ENCODE data around the gene MAFF.
A peak's percentile ranks its signal among the peaks of the same experiment; 100 is the strongest.

MAFF gene

DNA sequence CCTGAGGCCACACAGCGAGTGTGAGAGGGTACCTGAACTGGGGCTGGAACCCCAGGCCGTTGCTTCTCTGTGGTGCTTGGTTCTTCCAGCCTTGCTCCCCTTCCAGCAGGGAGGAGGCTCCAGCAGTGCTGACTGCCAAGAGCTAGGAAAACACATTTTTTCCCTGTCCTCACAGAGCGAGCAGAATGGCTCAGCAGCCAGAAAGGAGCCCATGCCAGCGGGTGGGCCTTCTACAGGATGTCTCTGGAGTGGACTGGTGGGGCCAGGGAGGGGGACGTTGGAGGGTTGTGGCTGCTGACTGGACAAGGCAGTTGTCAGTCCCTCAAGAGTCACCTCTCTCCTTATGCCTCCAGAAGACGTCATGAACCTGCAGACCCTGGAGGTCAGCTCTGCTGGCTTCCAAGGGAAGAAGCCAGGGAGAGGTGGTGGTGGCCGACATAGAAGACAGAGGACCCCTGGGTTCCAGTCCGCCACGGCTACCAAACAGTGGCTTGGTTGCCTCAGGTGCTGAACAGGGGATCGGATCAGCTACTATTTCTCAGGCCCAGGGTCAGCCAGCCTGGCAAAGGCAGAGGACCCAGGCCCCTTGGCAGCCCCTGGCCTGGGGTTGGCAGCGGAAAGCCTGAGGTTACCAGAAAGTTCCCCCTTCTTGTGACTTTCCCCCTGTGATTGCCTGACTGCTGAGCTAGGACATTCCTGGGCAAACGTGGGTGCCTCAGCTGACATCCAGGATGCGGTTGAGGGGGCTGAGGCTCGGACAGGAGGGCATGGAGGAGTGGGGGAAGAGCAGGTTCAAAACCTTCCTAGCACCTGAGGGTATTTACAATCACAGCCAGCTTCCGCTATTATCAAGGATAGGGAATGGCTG is 3.7 kb downstream of the MAFF start:
- no peak for DNase-seq

DNA sequence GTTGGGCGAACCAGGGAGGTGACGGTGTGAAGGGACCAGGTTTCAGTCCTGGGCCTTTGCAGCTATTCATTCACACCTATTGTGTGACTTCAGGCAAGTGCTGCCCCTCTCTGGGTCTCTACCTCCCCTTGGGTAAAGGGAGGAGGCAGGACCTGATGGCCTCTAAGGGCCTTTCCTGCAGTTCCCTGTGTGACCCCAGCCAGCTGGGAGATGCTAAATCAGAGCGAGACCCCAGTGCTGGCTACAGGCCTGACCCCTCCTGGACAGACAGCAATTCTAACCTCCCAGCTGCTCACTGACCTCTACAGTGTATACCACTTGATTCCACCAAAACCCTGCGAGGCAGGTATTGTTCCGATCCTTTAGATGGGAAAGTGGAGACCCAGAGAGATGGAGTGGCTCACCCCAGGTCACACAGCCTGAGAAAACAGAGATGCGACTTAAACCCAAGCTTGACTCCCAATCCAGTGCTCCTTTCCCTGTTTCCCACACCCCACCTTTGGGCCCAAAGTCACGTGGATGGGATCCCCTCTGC is 6.2 kb downstream of the MAFF start:
- no peak for DNase-seq

DNA sequence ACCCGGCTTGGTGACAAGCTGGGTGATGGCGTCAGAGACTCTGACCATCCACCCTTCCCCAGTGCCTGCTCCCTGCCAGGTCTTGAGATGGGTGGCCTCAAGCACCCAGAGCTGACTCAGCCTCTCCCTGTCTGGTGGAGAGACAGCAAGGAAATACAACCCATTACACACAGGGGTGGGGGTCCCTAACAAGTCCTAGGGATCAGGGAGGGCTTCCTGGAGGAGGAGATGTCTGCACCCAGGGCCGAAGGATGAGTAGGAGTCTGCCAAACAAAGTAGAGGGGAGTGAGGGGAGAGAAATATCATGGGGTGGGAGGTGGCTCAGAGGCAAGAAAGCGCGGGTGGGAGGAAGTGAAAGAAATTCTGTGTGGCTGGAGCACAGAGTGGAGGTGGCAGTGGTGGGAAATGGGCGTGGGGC is 6.8 kb downstream of the MAFF start:
- DNase-seq: no peak

DNA sequence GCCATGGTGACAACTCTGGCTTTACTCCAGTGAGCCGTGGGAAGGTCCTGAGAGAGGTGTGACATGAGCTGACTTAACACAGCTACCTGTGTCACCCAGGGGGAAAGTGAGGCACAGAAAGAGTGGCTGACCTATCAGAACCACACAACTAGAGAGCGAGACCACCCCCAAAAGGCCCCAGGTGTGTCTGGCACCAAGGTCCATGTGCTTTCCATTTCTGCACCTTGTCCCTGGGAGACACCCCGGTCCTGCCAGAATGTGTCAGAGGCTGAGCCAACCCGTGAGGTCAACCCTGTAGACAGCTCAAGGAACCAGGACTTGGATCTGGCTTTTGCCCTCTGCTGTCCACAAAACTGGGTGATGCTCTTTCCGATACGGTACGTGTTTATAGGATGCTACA is 9.8 kb downstream of the MAFF start:
- DNase-seq: no peak

DNA sequence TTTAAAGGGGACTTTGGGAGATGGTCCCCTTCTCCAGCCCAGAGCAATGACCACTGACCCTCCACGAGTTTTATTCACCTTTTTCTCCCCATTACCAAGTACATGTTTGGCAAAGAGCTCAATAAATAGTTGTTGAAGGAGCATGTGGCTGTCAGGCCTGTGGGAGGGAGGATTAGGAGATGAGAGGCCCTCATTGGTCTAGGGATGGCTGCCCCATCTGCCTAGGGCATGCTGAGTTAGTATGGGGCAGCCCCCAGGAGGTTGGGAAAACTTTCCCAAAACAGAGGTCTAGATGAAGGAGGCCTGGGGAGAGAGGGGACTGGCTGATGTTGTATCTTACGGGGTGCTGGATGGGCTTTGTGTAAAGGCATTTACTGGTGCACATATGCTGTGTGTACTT is 10.6 kb downstream of the MAFF start:
- no peak for DNase-seq

DNA sequence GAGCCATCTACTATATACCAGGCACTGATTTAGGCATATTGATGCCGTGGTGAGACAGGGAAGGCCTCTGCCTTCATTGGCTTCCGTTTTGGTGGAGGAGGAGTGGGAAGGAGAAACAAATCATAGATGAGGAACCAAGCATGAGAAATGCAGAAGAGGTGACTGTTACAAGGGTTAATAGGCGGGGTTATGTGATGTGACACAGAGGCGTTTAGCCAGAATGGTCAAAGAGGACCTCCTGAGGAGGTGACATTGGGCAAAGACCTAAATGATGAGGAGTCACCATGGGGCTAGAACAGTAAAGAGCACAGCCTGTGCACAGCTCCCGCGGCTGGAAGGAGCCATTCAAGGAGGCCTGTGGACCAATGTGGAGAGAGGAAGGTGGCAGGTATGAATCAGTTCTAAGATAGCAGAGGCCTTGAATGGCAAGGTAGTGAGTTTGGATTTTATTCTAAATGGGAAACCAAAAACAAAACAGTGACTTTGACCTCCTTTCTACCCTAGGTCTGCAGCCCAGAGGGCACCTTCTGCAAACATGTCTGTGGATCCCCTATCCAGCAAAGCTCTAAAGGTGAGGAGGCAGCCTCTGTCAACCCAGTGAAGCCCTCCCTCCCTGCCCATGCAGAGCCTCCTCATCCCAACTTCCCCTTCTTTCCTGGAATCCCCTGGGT is 11.7 kb downstream of the MAFF start:
- DNase-seq: peak; percentile 11

DNA sequence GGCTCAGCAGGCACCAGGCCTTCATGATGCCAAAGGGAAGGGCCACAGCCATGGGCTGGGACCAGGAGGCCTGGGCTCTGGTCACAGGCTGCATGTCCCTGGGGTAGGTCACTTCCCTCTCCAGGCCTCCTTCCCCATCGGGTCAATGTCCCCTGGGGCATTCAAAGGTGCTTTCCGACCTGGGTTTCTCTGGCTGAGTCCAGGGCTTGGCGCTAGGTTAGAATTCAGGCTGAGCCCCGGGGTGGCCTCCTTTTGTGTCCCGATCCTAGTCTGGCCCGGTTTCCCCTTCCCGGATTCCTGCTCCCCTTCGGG is 12.2 kb downstream of the MAFF start:
- no peak for DNase-seq

DNA sequence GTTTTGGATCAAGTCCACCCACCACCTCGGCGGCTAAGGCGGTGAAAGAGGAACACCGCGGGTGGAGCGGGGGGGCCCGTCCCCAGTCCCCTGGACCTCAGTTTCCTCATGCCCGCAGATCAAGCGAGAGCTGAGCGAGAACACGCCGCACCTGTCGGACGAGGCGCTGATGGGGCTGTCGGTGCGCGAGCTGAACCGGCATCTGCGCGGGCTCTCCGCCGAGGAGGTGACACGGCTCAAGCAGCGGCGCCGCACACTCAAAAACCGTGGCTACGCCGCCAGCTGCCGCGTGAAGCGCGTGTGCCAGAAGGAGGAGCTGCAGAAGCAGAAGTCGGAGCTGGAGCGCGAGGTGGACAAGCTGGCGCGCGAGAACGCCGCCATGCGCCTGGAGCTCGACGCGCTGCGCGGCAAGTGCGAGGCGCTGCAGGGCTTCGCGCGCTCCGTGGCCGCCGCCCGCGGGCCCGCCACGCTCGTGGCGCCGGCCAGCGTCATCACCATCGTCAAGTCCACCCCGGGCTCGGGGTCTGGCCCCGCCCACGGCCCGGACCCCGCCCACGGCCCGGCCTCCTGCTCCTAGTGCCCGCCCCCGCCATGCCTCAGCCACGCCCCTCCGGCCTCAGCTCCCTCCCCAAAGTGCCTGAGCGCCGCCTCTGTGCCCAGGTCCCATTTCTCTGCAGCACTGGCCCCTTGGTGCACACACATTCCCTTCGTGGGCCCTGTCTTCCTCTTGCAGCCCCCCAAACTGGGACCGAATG is 12.7 kb downstream of the MAFF start:
- DNase-seq: peak; percentile 79

DNA sequence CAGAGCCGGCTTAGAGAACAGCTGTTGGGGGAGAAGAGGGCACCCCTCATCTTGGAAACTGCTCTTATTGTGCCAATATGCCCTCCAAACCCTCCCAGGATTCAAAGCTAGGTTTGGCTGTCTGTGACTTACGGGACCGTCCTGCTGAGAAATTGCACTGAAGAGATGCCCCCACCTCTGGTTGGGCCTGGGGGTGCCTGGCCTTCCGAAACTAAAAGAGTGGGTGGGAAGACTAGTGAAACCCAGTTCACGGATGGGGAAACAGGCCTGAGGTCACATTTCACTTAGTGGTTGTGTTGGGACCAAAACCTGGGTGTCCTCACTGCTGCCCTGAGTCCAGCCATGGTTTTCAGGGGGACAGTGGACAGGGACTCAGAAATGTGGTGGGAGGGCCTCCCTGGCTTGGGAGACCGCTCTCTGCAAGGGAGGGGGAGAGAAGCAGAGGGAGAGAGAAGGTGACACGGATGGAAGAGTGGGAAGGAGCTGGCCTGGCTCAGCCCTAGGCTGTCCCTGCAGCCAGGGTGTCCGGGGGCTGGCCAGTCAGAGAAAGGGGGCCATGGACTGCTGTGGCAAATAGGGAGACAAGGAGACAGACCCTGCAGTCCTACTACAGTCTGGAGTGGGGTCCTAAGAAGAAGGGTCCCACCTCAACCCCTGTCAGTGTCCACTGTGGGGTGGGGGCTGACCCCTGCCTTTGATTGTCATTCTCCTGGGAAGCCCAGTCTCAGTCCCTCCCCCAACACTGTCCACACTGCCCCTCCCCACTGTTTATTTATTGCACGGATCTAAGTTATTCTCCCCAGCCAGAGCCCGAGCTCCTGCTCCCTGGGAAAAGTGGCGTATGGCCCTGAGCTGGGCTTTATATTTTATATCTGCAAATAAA is 13.6 kb downstream of the MAFF start:
- DNase-seq: no peak

DNA sequence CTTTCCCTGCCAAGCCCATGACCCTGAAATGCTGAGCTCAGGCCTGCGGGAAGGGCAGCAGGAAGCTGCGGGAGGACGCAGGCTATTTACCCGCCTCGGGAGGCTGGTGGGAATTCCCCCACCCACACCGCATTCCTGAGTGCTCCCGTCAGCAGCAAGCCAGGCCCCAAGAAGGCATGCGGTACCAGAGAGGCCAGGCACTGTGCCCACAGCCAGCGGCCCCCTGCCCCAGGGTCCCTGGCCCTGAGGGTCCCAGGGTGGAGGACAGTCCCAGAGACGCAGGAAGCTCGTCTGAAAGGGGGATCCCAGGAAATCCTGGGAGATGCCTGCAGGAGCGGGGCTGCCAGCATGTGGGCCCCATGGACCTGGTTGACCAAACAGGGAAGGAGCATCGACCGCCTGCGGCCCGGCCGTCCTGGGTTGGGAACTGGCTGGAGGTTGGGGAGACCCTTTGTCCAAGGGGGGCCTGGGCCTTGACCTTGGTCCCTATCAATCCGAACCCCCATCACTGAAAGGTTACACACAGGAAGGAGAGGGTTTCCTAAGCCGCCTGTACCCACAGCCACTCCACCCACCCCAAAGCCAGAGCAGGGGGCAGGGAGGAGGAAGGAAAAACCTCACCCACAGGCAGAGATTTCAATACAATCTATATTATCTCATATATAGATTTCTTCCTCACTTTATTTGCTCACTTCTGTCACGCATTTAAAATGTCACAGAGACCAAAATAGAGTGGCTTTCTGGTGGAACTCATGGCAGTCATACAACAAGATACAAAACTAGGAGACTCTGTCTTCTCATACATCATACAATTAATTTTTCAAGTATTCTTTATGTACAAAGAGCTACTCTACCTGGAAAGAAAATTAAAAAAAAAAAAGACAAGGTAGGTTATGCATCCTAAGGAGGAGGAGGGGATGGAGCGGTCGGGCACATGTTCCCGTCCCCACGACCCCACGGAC is 17.1 kb downstream of the MAFF start:
- peak; percentile 69 for DNase-seq

DNA sequence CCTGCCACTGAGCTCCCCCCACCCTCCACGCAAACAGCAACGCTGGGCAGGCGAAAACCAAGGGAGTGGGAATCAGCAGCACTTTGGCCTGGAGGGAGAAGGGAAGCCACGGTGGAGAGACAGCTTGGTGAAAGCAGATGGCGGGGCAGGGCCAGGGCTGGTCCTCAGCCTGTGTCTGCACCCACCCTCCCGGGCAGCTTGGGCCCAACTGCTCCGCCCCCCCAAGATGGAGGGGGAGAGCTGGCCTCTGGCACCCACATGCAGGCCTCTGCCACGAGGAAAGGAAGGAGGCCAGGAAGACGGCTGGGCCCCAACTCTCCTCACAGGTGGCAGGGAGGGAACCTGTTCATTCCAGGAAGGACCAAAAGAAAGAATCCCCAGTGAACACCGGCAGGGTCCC is 17.8 kb downstream of the MAFF start:
- DNase-seq: peak; percentile 48

DNA sequence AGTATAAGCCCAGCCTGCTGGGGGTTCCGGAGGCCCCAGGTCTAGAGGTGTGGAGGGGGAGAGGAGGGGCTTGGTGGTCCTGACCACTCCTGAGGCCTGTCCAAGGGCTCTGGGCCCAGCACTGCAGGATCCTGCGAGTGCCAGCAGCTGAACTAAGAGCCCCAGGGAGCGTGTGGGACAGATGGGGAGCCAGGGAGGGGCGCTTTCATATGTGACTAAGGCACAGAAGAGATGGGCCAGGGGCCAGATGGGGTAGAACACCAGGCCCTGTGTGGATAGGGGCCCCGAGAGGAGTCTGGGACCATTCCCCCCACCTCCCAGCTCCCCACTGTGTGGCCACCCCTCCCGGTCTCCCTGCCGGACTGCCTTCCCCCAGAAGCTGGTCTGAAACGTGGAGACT is 18.4 kb downstream of the MAFF start:
- no peak for DNase-seq

DNA sequence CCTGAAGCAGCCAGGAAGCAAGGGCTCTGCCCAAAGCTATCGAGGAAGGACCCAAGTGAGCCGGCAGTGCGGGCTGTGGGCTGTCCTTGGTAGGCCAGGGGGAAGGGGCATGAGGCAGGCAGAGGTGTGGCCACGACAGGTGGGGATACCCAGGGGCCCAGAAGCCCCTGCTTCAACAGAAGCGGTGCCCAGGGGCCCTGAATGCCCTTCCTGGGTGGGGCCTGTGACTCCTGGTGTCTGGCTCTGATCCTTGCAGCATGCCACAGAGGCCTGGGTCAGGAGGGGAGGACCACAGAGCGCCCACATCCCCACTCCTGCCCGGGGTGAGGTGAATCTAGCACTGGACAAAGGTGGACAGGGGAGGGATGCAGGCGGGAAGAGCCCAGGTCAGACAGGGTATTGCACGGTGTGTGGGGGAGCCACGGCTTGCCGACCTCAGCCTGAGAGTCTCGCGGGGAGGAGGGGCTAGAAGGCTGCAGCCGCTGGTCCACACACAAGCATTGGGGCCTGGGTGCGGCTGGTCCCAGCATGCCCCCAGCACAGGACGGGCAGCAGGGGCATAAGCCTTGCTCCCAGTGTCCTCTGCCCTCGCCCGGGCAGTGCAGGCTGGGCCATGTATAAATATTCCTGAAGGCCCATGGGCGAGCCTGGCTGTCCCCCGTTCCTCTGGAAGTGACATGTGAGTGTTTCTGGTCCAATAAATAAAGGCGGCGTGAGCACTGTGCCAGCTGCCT is 19.0 kb downstream of the MAFF start:
- DNase-seq: no peak

DNA sequence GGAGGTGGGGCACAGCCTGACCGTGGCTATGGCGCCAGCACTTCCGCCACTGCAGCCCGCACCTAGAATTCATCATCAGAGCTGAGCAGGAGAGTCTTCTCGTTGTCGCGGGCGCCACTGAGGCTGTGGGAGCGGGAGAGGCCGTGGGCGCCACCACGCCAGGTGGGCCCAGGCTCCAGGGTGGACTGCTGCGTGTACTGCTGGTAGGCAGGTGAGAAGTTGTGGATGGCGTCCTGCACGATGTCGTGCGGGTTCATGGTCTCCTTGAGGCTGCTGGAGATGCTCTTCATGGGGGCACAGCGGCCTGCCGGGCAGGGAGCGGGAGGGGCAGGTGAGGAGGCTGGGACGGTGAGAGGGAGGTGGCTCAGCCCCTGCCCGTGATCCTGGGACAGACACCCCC is 19.6 kb downstream of the MAFF start:
- DNase-seq: no peak

DNA sequence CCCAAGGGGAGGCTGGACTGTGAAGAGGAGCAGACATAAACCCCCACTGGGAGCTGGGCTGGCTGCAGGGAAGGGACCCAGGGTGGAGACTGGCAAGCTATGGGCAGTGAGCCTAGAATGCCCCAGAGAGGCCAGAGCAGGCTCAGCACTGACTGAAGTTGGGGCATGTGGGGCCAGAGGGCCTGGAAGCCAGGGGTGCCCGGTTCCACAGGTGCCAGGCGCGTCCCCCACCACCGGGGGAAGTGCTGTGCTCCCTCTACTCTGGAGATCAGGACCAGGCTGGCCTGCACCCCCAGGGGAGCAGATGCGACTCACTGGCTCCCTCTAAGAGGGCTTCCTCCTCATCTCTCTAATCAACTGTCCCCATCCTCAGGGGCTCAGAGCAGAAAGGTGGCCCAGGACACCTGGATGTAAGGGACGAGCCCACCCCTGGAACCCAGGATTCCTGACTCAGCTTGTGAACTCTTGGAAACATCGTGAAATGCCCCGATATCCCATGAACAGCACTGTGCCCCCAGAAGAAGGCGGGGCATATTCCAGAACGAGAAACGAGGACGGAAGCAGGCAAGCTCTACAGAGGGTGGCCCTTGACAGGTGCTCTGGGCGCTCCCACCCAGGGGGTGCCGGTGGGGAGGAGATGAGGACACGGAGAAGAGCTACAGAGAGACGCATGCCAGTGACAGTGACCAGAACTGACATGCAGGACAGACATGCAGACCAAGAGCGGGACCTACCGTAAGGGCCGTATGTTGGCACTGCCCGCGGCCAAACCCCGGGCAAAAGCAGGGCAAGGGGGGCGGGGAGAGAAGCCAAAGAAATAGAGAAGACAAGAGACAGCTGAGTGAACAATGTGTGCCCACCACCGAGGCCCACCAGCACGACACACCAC is 20.4 kb downstream of the MAFF start:
- DNase-seq: no peak

DNA sequence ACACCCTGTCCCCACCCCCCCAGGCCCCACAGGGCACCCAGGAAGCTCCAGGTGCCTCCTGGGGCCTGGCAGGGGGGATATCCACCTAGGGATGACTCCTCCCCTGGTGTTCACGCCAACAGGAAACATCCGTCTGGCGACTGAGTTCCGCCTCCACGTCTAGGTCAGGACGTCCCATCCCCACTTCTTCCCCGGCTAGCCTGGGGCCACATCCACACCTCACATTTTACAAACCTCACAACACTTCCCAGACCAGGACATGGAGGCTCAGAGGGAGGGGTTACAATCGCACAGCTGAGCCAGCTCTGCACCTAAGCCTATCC is 21.0 kb downstream of the MAFF start:
- no peak for DNase-seq

DNA sequence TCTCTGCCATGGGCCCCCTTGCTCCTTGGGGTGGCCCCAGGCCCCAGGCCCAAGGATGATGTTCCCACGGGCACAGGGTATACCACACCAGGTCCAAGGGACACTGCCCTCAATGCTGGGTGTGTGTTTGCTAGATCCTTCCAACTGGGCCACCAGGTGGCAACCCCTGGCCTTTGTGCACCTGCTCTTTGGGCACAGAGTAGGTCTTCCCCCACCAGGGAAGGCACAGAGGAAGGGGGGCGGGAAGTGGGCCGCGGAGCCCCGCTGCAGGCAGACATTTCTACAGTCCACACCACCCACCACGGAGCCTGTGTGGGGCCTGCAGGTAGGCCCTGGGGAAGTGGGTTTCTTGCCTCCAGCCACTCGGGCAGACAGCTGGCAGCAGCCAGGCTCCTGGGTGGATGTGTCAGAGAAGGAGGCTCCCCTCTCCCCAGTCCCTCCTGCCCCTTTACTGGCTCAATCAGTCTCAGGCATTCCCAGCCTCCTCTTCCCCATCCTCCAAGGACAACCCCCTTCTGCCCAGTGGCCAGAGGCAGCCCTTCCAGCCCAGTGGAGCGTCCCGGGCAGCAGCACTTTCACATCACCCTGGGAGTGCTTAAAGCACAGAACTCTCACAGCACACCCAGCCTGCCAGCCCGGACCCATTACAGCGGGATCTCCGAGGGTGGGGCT is 21.6 kb downstream of the MAFF start:
- DNase-seq: peak; percentile 42

DNA sequence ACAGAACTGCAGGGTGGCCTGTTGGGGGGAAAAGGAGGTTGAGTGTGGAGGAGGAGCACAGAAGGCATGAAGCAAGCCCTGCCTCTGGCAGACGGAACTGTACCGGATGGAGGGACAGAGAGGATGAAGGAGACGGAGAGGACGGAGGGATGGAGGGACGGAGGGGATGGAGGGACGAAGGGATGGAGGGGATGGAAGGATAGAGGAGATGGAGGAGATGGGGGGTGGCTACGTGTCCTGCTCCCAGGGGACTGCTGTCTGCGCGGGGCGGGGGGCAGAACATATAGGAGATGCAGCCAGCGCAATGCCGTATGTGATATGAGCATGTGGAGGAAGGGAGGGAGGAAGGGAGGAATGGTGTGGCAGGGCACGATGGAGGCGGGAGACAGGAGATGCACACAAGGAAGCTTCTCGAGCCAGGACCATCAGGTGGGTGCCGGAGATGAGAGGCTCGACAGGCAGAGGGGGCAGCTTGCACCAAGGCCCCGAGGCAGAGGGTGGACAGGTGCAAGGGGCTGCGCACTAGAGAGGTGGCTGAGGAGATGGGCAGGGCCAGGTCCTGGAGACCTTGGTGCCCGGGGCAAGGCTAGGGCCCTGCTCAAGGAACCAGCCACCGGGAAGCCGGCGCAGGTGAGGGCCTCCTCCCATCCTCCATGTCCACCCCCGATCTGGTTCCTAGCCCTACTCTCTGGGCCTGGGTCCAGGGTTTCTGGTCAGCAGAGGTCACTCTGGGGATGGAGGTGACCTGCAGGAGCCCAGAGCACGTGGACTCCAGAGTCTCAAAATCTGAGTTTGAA is 25.3 kb downstream of the MAFF start:
- no peak for DNase-seq

Measured in retina (tissue), 1 donor.